GM23248 (cell line): ENCODE results near the gene TEX26. TPM values are rescaled to one million over a fixed set of nuclear protein-coding genes. Genes with fewer than 3 reads are reported as not detected.

Experiments used
- DNase-seq: peaks from one replicate; pipeline ENCODE4 v3.0.0-alpha.2; 2015
- H2AFZ ChIP-seq: fragments of 200-600 bp; sonication (generic); 2 replicates; pipeline ENCODE4 v1.6.1; 2016; ENCODE audit warnings: antibody characterized with exemption
- H3F3A ChIP-seq: fragments of 200-600 bp; sonication (generic); 2 replicates; pipeline ENCODE4 v1.6.1; 2016; ENCODE audit warnings: mild to moderate bottlenecking, antibody characterized with exemption, mixed run types; ENCODE audit not compliant: insufficient read depth
- H3K27ac ChIP-seq: fragments of 200-600 bp; sonication (generic); 2 replicates; pipeline ENCODE4 v1.5.1; 2016; ENCODE audit warnings: mild to moderate bottlenecking
- H3K27me3 ChIP-seq: fragments of 200-600 bp; sonication (generic); replicated peaks from 2 replicates; pipeline ENCODE4 v1.6.1; 2016; ENCODE audit warnings: mild to moderate bottlenecking; ENCODE audit not compliant: insufficient read depth
- H3K36me3 ChIP-seq: fragments of 200-600 bp; sonication (generic); 2 replicates; pipeline ENCODE4 v1.6.1; 2016; ENCODE audit warnings: low read depth, mild to moderate bottlenecking
- H3K4me1 ChIP-seq: fragments of 200-600 bp; sonication (generic); 2 replicates; pipeline ENCODE4 v1.6.1; 2016; ENCODE audit warnings: mild to moderate bottlenecking; ENCODE audit not compliant: insufficient read depth
- H3K4me2 ChIP-seq: fragments of 200-600 bp; sonication (generic); one replicate; pipeline ENCODE4 v1.6.1; 2016; ENCODE audit warnings: mild to moderate bottlenecking; ENCODE audit not compliant: unreplicated experiment
- H3K4me3 ChIP-seq: fragments of 200-600 bp; sonication (generic); 2 replicates; pipeline ENCODE4 v1.5.1; 2016; ENCODE audit warnings: mild to moderate bottlenecking
- H3K79me2 ChIP-seq: fragments of 200-600 bp; sonication (generic); 2 replicates; pipeline ENCODE4 v1.6.1; 2016; ENCODE audit warnings: mild to moderate bottlenecking; ENCODE audit not compliant: insufficient read depth
- H3K9ac ChIP-seq: fragments of 200-600 bp; sonication (generic); 2 replicates; pipeline ENCODE4 v1.6.1; 2016; ENCODE audit warnings: mild to moderate bottlenecking
- H3K9me2 ChIP-seq: fragments of 200-600 bp; sonication (generic); 2 replicates; pipeline ENCODE4 v1.6.1; 2016; ENCODE audit warnings: mixed run types, mild to moderate bottlenecking, moderate library complexity; ENCODE audit not compliant: insufficient read depth
- H3K9me3 ChIP-seq: fragments of 200-600 bp; sonication (generic); one replicate; pipeline ENCODE4 v1.6.1; 2017; ENCODE audit warnings: low read depth
- H4K20me1 ChIP-seq: fragments of 200-600 bp; sonication (generic); 2 replicates; pipeline ENCODE4 v1.6.0; 2016; ENCODE audit not compliant: insufficient read depth
- EZH2 ChIP-seq: fragments of 200-600 bp; sonication (generic); IDR thresholded peaks from 2 replicates; pipeline ENCODE4 v1.6.1; 2018; ENCODE audit warnings: antibody characterized with exemption, mild to moderate bottlenecking; ENCODE audit not compliant: insufficient read depth, poor library complexity, severe bottlenecking
- EZH2phosphoT487 ChIP-seq: fragments of 200-600 bp; sonication (generic); IDR thresholded peaks from 2 replicates; pipeline ENCODE4 v1.6.1; 2018; ENCODE audit warnings: antibody characterized with exemption, moderate library complexity, mild to moderate bottlenecking, low read depth; ENCODE audit not compliant: insufficient read depth
- WGBS, 2 experiments: methylation state at CpG; one replicate each; pipeline ENCODE4 v1.1.6; 2015 to 2017; ENCODE audit warnings: low lambda C conversion rate in 2 of 2, low coverage in 1 of 2; ENCODE audit errors: missing lambda C conversion rate in 2 of 2; 5-methylcytosine and 5-hydroxymethylcytosine counted together
- in situ Hi-C: fragments of 300-500 bp; cut with MboI; formaldehyde crosslinking; loops from 2 replicates; pipeline ENCODE4 v1.15.0; 2020
- polyA plus RNA-seq: library from polyadenylated mRNA; unstranded; fragments of >200 nt; fragmentation: Nextera tagmentation; extraction: Ambion mirVana; gene quantifications from 2 replicates; pipeline ENCODE4 v1.2.1, GENCODE V29; 2016
- total RNA-seq: library from RNA; depleted of rRNA; stranded (reverse); fragments of >200 nt; shearing (Covaris generic); gene quantifications from 2 replicates; pipeline ENCODE4 v1.2.3, GENCODE V29; 2014

TEX26 gene
- total and polyA plus RNA-seq, 2 experiments from 2014 or later, result 0.22 TPM; not detected in 1

DNA sequence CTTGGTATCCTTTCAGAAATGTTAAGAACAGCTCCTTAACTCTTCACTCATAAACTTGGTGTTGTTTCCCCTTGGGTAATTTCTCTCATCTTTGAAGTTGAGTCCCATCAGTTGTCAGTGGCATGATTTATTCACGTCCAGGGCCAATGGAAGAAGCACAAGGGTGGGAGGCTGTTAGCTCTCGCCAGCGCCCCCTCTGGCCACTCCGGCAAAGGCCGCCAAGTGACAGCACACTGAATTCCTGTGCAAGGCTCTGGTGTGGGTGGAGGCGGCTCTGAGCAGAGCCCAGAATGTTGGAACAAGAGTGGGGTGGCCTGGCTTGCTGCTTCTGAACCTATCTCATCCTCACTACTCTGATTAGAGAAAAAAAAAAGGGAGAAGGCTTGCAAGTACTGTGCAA, 39.5 kb upstream of the TEX26 start:
- no peaks in the 10 kb centered on the region for H3K9me3 ChIP-seq
- peaks cover 42% of the 10 kb centered on the region for H3K4me1 ChIP-seq
- H3K79me2 ChIP-seq, result no peaks in the 10 kb centered on the region
- no peaks in the 10 kb centered on the region for H4K20me1 ChIP-seq
- no peak overlapping the region for H3K4me2 ChIP-seq
- H3K4me3 ChIP-seq, result no peak overlapping the region
- H3K9ac ChIP-seq, result no peak overlapping the region
- in situ Hi-C loops, result no loop called here
- no peak overlapping the region for H2AFZ ChIP-seq
- no peaks in the 10 kb centered on the region for H3K9me2 ChIP-seq
- peaks cover 14% of the 10 kb centered on the region for H3F3A ChIP-seq
- no peak for TF ChIP-seq EZH2
- no peak for TF ChIP-seq EZH2phosphoT487
- H3K36me3 ChIP-seq, result no peaks in the 10 kb centered on the region
- DNase-seq, result peak; percentile 82
- 17 to 23% methylated on average over 6 of the region's 6 CpGs for WGBS, 2 experiments
- no peaks in the 10 kb centered on the region for H3K27me3 ChIP-seq
- H3K27ac ChIP-seq, result peak overlapping the region; percentile 15

DNA sequence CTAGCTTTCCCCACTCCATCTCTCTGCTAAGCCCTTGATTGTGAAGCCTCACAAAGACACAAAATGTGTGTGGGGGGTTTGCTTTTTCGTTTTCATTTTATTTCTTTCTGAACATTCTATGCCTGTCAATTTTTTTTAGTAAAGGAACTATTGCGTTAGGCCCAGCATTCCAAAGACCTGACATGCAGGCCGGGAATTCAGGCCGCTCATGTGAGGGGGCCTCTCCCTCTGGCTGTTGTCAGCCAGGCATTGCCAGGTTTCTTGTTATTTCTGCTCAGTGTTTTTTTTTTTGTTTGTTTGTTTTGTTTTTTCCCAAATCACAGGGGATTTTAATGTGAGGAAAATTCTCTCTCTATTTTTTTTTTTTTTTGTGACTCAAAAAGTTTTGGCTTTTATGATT, 36.7 kb upstream of the TEX26 start:
- no peaks in the 10 kb centered on the region for H4K20me1 ChIP-seq
- H3K4me2 ChIP-seq, result peak overlapping the region; percentile 73
- WGBS, 2 experiments, result 0% methylated on average over 4 of the region's 4 CpGs
- no peaks in the 10 kb centered on the region for H3K9me3 ChIP-seq
- in situ Hi-C loops, result no loop called here
- H3K79me2 ChIP-seq, result no peaks in the 10 kb centered on the region
- peak overlapping the region; percentile 79 for H2AFZ ChIP-seq
- H3K9ac ChIP-seq, result peak overlapping the region; percentile 73
- no peaks in the 10 kb centered on the region for H3K9me2 ChIP-seq
- H3F3A ChIP-seq, result peaks cover 38% of the 10 kb centered on the region
- H3K27me3 ChIP-seq, result no peaks in the 10 kb centered on the region
- TF ChIP-seq EZH2phosphoT487 (no peak), EZH2 (no peak)
- peak overlapping the region; percentile 99 for H3K27ac ChIP-seq
- H3K4me1 ChIP-seq, result peaks cover 67% of the 10 kb centered on the region
- H3K36me3 ChIP-seq, result no peaks in the 10 kb centered on the region
- peak overlapping the region; percentile 8; the same call in 1 of the 2 replicates for H3K4me3 ChIP-seq
- DNase-seq, result peak; percentile 95

DNA sequence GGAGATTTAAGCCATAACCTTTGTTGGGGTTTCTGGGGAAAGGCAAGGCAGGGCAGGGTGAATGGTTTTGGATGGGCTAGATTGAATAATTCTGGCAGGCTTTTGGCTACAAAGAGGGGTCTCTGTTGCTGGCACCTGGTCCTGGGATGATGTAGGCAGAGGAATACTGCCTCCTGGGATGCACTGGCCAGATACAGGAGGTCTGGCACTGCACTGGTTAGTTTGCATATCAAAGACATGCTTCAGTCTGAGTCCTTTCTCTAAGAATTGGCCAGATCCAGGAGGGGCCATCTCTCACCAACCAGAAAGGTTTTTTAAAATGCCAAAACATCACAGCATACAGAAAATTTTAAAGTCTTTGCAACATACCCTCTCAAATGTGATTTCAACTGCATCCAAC, 34.4 kb upstream of the TEX26 start:
- Histone ChIP-seq H3K4me2 (peak overlapping the region; percentile 56), H3K4me3 (peak overlapping the region; percentile 10; the same call in 1 of the 2 replicates), H3K9ac (peak overlapping the region; percentile 85)

DNA sequence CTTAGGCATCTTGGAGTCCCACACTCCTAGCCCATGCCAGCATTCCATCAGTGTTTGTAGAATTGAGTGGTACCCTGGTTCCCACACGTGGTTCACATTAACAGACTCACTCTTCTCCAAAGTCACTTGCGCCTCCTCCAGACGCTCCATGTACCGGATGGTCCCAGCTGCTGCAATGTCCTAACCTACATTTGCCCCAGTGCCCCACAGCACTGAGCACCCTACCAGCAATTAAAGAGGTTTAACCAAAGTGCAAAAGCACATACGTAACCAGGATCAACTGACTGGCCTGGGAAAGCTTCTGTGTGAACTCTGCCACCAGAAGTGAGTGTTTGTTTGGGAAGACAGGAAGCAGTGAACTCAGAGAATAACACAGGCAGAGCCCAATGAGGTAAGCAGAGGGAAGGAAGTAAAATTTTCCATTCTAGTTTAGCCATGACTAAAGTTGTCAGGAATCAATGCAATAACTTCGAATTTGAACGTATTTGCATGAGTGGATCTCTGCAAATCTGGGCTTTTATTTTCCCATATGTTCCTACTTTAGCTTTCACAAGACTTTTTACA, 33.7 kb upstream of the TEX26 start:
- 0 out of 2 replicates have a peak overlapping the region, but pooled peaks have one; percentile 4 for H2AFZ ChIP-seq
- peak; percentile 97 for DNase-seq
- H3K4me2 ChIP-seq, result peak overlapping the region; percentile 64

More for the DNA sequence above, 34.4 kb upstream of the TEX26 start:
- Histone ChIP-seq H3F3A (peaks cover 44% of the 10 kb centered on the region), H3K27ac (peak overlapping the region; percentile 99), H3K36me3 (no peaks in the 10 kb centered on the region), H3K4me1 (peaks cover 68% of the 10 kb centered on the region), H3K9me2 (no peaks in the 10 kb centered on the region), H2AFZ (no peak overlapping the region), H3K79me2 (no peaks in the 10 kb centered on the region), H3K9me3 (no peaks in the 10 kb centered on the region), H3K27me3 (no peaks in the 10 kb centered on the region), H4K20me1 (no peaks in the 10 kb centered on the region)
- TF ChIP-seq EZH2 (no peak), EZH2phosphoT487 (no peak)
- in situ Hi-C loops, result no loop called here
- DNase-seq, result no peak

DNA sequence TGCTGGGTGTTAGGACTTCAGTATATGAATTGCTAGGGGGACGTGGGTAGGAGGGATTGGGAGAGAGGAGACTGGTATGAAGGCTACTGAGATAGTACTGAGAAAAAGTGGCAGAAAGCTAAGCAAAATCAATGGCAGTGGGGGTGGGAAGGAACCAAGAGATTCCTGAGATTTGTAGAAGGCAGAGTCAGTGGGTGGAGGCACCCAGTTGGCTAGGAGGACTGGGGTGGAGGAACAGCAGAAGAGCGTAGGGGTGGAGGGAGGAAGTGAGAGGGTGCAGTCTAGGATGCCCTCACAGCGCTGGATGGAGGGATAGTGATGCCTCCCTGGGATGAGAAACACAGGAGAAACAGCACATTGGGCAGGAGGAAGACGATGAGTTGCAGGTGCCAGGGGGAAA, 32.0 kb upstream of the TEX26 start:
- H2AFZ ChIP-seq, result no peak overlapping the region
- 85 to 89% methylated on average over 4 of the region's 4 CpGs for WGBS, 2 experiments
- TF ChIP-seq EZH2, result no peak
- no peak for TF ChIP-seq EZH2phosphoT487
- no peak for DNase-seq
- no peaks in the 10 kb centered on the region for H4K20me1 ChIP-seq
- no peaks in the 10 kb centered on the region for H3K9me3 ChIP-seq
- in situ Hi-C loops, result no loop called here
- H3K27me3 ChIP-seq, result no peaks in the 10 kb centered on the region
- no peaks in the 10 kb centered on the region for H3K36me3 ChIP-seq
- H3K79me2 ChIP-seq, result no peaks in the 10 kb centered on the region
- H3K4me2 ChIP-seq, result peak overlapping the region; percentile 29
- peaks cover 57% of the 10 kb centered on the region for H3F3A ChIP-seq
- peak overlapping the region; percentile 85; the same call in 1 of the 2 replicates for H3K9ac ChIP-seq
- H3K4me3 ChIP-seq, result no peak overlapping the region
- peak overlapping the region; percentile 99 for H3K27ac ChIP-seq
- peaks cover 63% of the 10 kb centered on the region for H3K4me1 ChIP-seq
- H3K9me2 ChIP-seq, result no peaks in the 10 kb centered on the region

More for the DNA sequence above, 33.7 kb upstream of the TEX26 start:
- H3K9me2 ChIP-seq, result no peaks in the 10 kb centered on the region
- in situ Hi-C loops, result no loop called here
- H3K27me3 ChIP-seq, result no peaks in the 10 kb centered on the region
- peaks cover 61% of the 10 kb centered on the region for H3K4me1 ChIP-seq
- peaks cover 44% of the 10 kb centered on the region for H3F3A ChIP-seq
- H3K27ac ChIP-seq, result peak overlapping the region; percentile 99
- peak overlapping the region; percentile 15 for H3K4me3 ChIP-seq
- H3K9ac ChIP-seq, result peak overlapping the region; percentile 85
- H3K9me3 ChIP-seq, result no peaks in the 10 kb centered on the region
- WGBS, 2 experiments, result 1 to 3% methylated on average over 7 of the region's 7 CpGs
- H4K20me1 ChIP-seq, result no peaks in the 10 kb centered on the region
- TF ChIP-seq EZH2phosphoT487, result no peak
- no peak for TF ChIP-seq EZH2
- no peaks in the 10 kb centered on the region for H3K79me2 ChIP-seq
- no peaks in the 10 kb centered on the region for H3K36me3 ChIP-seq
